ENCODE results near the gene TENT4A. TPM values are rescaled to one million over a fixed set of nuclear protein-coding genes. Genes with fewer than 3 reads are reported as not detected.

TENT4A gene
- total and polyA plus RNA-seq, 2 of the 13 experiments (the other 11 are each of a cell fraction or from before 2014, with no cell fraction given), result 6.3 to 13.3 TPM

DNA sequence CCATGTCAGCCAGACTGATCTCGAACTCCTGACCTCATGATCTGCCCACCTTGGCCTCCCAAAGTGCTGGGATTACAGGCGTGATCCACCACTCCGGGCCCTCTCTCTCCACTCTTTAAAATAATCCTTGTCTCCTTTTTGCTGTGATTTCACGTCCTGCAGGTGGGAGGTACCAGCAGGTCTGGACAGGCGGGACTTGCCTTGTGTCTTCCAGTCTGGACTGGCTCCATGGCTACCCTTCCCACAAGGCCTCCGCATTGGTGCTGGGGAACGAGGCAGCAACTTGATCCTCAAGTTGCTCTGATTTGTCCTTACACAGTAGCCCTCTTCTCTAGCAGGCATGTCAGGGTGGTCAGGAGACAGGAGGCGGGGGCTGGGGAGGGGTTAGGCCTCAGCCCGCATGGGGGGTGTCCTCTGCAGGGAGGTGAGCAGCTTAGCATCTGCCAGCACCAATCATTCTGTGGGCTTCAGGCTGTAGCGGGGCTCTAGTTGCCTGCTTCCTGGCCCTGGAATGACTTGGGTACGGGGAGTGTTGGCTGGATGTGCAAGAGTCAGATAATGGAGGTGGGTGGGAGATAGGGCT, 54.3 kb downstream of the TENT4A start:
- Histone ChIP-seq H3K9me3 (ENCODE audit: low read length) (no peaks in the 10 kb centered on the region), H3K27ac (ENCODE audit: extremely low read length, insufficient read depth, low read length) (no peak overlapping the region), H3K4me2 (ENCODE audit: low read depth, low read length) (no peak overlapping the region), H3K4me3 (replicated peaks in 1 of 3; ENCODE audit: insufficient read depth in 1 of 3, low read depth in 2 of 3, low read length in 3 of 3) (no peak overlapping the region), H4K20me1 (ENCODE audit: insufficient read depth, low read length) (no peaks in the 10 kb centered on the region), H3K9ac (ENCODE audit: insufficient read depth, low read depth, low read length) (no peak overlapping the region), H2AFZ (ENCODE audit: low read length) (no peak overlapping the region), H3K27me3 (ENCODE audit: control insufficient read depth in 1 of 2, insufficient read depth in 2 of 2, low read length in 2 of 2) (no peaks in the 10 kb centered on the region), H3K79me2 (ENCODE audit: insufficient read depth, low read length) (no peaks in the 10 kb centered on the region), H3K36me3 (replicated peaks in 1 of 2; ENCODE audit: control insufficient read depth in 1 of 2, insufficient read depth in 2 of 2, low read length in 2 of 2) (no peaks in the 10 kb centered on the region), H3K4me1 (ENCODE audit: insufficient read depth, low read length) (peaks cover 9% of the 10 kb centered on the region; the same call in 1 of the 2 replicates)
- CTCF ChIA-PET (ENCODE audit: low intra/inter-chr PET ratio, low total read pairs), result no interaction called here
- TF ChIP-seq ZNF614 (CRISPR knock-in tag; IDR thresholded peaks at IDR 0.05; ENCODE audit: borderline replicate concordance) (no peak), MXI1 (IDR thresholded peaks at IDR 0.05; ENCODE audit: borderline replicate concordance, low read depth, low read length) (no peak), SP4 (CRISPR knock-in tag; IDR thresholded peaks at IDR 0.05) (no peak), MAFF (IDR thresholded peaks at IDR 0.05; ENCODE audit: low read depth, low read length) (no peak), KLF9 (CRISPR knock-in tag; IDR thresholded peaks at IDR 0.05; ENCODE audit: low read depth) (no peak)
- TF ChIP-seq, protein P1, sequence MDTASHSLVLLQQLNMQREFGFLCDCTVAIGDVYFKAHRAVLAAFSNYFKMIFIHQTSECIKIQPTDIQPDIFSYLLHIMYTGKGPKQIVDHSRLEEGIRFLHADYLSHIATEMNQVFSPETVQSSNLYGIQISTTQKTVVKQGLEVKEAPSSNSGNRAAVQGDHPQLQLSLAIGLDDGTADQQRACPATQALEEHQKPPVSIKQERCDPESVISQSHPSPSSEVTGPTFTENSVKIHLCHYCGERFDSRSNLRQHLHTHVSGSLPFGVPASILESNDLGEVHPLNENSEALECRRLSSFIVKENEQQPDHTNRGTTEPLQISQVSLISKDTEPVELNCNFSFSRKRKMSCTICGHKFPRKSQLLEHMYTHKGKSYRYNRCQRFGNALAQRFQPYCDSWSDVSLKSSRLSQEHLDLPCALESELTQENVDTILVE (CRISPR knock-in tag; IDR thresholded peaks at IDR 0.05), result no peak
- TF ChIP-seq, protein P2, sequence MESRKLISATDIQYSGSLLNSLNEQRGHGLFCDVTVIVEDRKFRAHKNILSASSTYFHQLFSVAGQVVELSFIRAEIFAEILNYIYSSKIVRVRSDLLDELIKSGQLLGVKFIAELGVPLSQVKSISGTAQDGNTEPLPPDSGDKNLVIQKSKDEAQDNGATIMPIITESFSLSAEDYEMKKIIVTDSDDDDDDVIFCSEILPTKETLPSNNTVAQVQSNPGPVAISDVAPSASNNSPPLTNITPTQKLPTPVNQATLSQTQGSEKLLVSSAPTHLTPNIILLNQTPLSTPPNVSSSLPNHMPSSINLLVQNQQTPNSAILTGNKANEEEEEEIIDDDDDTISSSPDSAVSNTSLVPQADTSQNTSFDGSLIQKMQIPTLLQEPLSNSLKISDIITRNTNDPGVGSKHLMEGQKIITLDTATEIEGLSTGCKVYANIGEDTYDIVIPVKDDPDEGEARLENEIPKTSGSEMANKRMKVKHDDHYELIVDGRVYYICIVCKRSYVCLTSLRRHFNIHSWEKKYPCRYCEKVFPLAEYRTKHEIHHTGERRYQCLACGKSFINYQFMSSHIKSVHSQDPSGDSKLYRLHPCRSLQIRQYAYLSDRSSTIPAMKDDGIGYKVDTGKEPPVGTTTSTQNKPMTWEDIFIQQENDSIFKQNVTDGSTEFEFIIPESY (CRISPR knock-in tag; IDR thresholded peaks at IDR 0.05), result no peak
- POLR2A ChIA-PET, result no interaction called here
- WGBS (ENCODE audit: low lambda C conversion rate), result 91% methylated on average over 9 of the region's 11 CpGs
- no TSS peak for BruUV-seq (replicated peaks)
- in situ Hi-C loops (cut with HindIII; ENCODE audit: extremely low pct_ligation_motif_present, low pct_unique_long_range_greater_than_20kb), result loop anchor here (5.0 kb wide), 1 partner anchor 980 kb away; no protein-coding TSS in a partner anchor
- DNase-seq (ENCODE audit: low spot score) (no peak), ATAC-seq (no peak), FAIRE-seq (no peak)
- intact Hi-C loops (cut with micrococcal nuclease; ENCODE audit: unreplicated experiment), result no loop called here

All from HepG2 (cell line).